Kidney capillary endothelial cell (primary cell): ENCODE measurements around the gene LTB4R.
"Not testable (repeated sequence)": the region's sequence is repeated elsewhere in the genome, so short reads cannot be mapped to it uniquely, and the experiment has no call there.

Source experiments
- DNase-seq: peaks from one replicate; pipeline ENCODE4 v3.0.0-alpha.2; 2018; ENCODE audit warnings: low spot score

LTB4R gene

GRCh38 chr14:24343795-24344660 lies 32.7 kb downstream of the LTB4R start:
- no peak for DNase-seq

- DNase-seq, result no peak
Measured at GRCh38 chr14:24347134-24347533, 35.8 kb downstream of the LTB4R start.

GRCh38 chr14:24348186-24348585 lies 36.9 kb downstream of the LTB4R start:
- DNase-seq, result no peak

- no peak for DNase-seq
Measured at GRCh38 chr14:24349742-24350141, 38.4 kb downstream of the LTB4R start.

- DNase-seq, result no peak
Measured at GRCh38 chr14:24351517-24351916, 40.2 kb downstream of the LTB4R start.

GRCh38 chr14:24353559-24354481 lies 42.5 kb downstream of the LTB4R start:
- DNase-seq, result no peak

GRCh38 chr14:24354482-24354825 lies 43.2 kb downstream of the LTB4R start:
- not testable (repeated sequence) for DNase-seq

- DNase-seq, result no peak
Measured at GRCh38 chr14:24355009-24355408, 43.7 kb downstream of the LTB4R start.

GRCh38 chr14:24356208-24356607 lies 44.9 kb downstream of the LTB4R start:
- DNase-seq, result no peak

GRCh38 chr14:24360281-24360680 lies 49.0 kb downstream of the LTB4R start:
- no peak for DNase-seq

GRCh38 chr14:24361326-24361725 lies 50.0 kb downstream of the LTB4R start:
- no peak for DNase-seq

GRCh38 chr14:24362241-24362960 lies 51.1 kb downstream of the LTB4R start:
- DNase-seq, result no peak

GRCh38 chr14:24363401-24363800 lies 52.1 kb downstream of the LTB4R start:
- no peak for DNase-seq

- no peak for DNase-seq
Measured at GRCh38 chr14:24364841-24365240, 53.5 kb downstream of the LTB4R start.

GRCh38 chr14:24365600-24366412 lies 54.5 kb downstream of the LTB4R start:
- DNase-seq, result peak; percentile 93

GRCh38 chr14:24366413-24366720 lies 55.1 kb downstream of the LTB4R start:
- no peak for DNase-seq

- DNase-seq, result peak; percentile 66
Measured at GRCh38 chr14:24366721-24367513, 55.6 kb downstream of the LTB4R start.
